Left ventricle myocardium inferior (tissue), 1 donor: ENCODE measurements around the gene BRIP1. TPM values are rescaled to one million over a fixed set of nuclear protein-coding genes. Genes with fewer than 3 reads are reported as not detected.
"Not testable (repeated sequence)": the region's sequence is repeated elsewhere in the genome, so short reads cannot be mapped to it uniquely, and the experiment has no call there.

Experiments used
- DNase-seq: peaks from one replicate; pipeline ENCODE4 v3.0.0-alpha.2; 2020
- H3K27ac ChIP-seq: fragments of 200-600 bp; replicated peaks from 2 replicates; pipeline ENCODE4 v1.8.0; 2021
- H3K27me3 ChIP-seq: fragments of 200-600 bp; 2 replicates; pipeline ENCODE4 v1.8.0; 2021; ENCODE audit warnings: low read depth
- H3K36me3 ChIP-seq: fragments of 200-600 bp; 2 replicates; pipeline ENCODE4 v1.8.0; 2021
- H3K4me1 ChIP-seq: fragments of 200-600 bp; 2 replicates; pipeline ENCODE4 v1.8.0; 2021
- H3K4me3 ChIP-seq: fragments of 200-600 bp; 2 replicates; pipeline ENCODE4 v1.8.0; 2021; ENCODE audit warnings: mild to moderate bottlenecking, moderate library complexity
- H3K9me3 ChIP-seq: fragments of 200-600 bp; replicated peaks from 2 replicates; pipeline ENCODE4 v1.8.0; 2021
- intact Hi-C: fragments of 100-400 bp; cut with micrococcal nuclease; formaldehyde crosslinking; loops from one replicate; pipeline ENCODE4 v1.11.0; 2022
- total RNA-seq: library from RNA; stranded (reverse); fragmentation: NEBNext Ultra II Directional; extraction: Animal tissue kit (Norgen Biotek cat#: 25700); gene quantifications from one replicate; pipeline ENCODE4 v1.2.1, GENCODE V29; 2021
- TF ChIP-seq, protein P1 (sequence below): fragments of 200-600 bp; IDR thresholded peaks from 2 replicates; pipeline ENCODE4 v1.8.0; 2021; ENCODE audit warnings: antibody characterized with exemption, mild to moderate bottlenecking, borderline replicate concordance
- donor health status: DM: no; HTN: yes; CAD: no; lungs with severe emphysema.

BRIP1 gene
- total RNA-seq, 1 donor from 2014 or later: 0.22 TPM

GRCh38 chr17:61733021-61733420 is 130.3 kb downstream of the BRIP1 start:
- no peak overlapping the region for H3K27ac ChIP-seq
- intact Hi-C loops: no loop called here
- H3K4me1 ChIP-seq: no peaks in the 10 kb centered on the region
- no peaks in the 10 kb centered on the region for H3K27me3 ChIP-seq
- no peak overlapping the region for H3K4me3 ChIP-seq
- no peak for DNase-seq
- TF ChIP-seq, protein P1, sequence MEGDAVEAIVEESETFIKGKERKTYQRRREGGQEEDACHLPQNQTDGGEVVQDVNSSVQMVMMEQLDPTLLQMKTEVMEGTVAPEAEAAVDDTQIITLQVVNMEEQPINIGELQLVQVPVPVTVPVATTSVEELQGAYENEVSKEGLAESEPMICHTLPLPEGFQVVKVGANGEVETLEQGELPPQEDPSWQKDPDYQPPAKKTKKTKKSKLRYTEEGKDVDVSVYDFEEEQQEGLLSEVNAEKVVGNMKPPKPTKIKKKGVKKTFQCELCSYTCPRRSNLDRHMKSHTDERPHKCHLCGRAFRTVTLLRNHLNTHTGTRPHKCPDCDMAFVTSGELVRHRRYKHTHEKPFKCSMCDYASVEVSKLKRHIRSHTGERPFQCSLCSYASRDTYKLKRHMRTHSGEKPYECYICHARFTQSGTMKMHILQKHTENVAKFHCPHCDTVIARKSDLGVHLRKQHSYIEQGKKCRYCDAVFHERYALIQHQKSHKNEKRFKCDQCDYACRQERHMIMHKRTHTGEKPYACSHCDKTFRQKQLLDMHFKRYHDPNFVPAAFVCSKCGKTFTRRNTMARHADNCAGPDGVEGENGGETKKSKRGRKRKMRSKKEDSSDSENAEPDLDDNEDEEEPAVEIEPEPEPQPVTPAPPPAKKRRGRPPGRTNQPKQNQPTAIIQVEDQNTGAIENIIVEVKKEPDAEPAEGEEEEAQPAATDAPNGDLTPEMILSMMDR: no peak
- peaks cover 24% of the 10 kb centered on the region for H3K9me3 ChIP-seq
- no peaks in the 10 kb centered on the region for H3K36me3 ChIP-seq

GRCh38 chr17:61732169-61732568 is 131.2 kb downstream of the BRIP1 start:
- Histone ChIP-seq H3K4me3 (no peak overlapping the region), H3K9me3 (peaks cover 16% of the 10 kb centered on the region), H3K27me3 (no peaks in the 10 kb centered on the region), H3K27ac (no peak overlapping the region), H3K36me3 (no peaks in the 10 kb centered on the region), H3K4me1 (no peaks in the 10 kb centered on the region)
- TF ChIP-seq, protein P1: no peak
- DNase-seq: no peak
- intact Hi-C loops: no loop called here

- Histone ChIP-seq H3K27ac (no peak overlapping the region), H3K27me3 (no peaks in the 10 kb centered on the region), H3K4me3 (no peak overlapping the region), H3K9me3 (peaks cover 7% of the 10 kb centered on the region), H3K36me3 (no peaks in the 10 kb centered on the region), H3K4me1 (no peaks in the 10 kb centered on the region)
- intact Hi-C loops: no loop called here
- TF ChIP-seq, protein P1: no peak
- DNase-seq: no peak
These were observed 132.0 kb downstream of the BRIP1 start for GRCh38 chr17:61731330-61731729.

DNA sequence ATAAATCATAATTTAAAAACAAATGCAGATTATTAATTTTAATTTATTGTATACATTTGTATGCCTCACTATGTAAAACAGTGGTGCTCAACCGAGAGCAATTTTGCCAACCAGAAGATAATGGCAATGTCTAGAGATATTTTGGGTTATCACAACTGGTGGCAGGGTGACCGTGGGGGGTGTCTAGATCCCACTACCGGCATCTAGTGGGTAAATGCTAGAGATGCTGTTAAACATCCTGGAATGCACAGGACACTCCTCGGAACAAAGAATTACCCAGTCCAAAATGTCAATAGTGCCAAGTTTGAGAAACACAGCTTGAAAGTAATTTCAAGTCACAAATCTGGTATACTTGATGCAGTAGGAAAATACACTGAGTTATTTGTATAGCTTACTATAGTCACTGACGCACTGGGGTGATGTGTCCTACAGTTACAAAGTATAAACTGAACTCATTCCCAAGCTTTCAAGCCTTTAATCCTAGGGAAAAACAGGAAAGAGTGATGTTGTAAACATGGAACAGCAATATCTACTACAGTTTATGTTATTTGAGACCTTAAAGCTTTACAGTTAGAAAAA is 133.5 kb downstream of the BRIP1 start:
- TF ChIP-seq, protein P1: no peak
- no peaks in the 10 kb centered on the region for H3K27me3 ChIP-seq
- intact Hi-C loops: no loop called here
- no peak overlapping the region for H3K27ac ChIP-seq
- no peaks in the 10 kb centered on the region for H3K36me3 ChIP-seq
- no peak overlapping the region for H3K4me3 ChIP-seq
- no peak for DNase-seq
- H3K4me1 ChIP-seq: no peaks in the 10 kb centered on the region
- no peaks in the 10 kb centered on the region for H3K9me3 ChIP-seq

DNA sequence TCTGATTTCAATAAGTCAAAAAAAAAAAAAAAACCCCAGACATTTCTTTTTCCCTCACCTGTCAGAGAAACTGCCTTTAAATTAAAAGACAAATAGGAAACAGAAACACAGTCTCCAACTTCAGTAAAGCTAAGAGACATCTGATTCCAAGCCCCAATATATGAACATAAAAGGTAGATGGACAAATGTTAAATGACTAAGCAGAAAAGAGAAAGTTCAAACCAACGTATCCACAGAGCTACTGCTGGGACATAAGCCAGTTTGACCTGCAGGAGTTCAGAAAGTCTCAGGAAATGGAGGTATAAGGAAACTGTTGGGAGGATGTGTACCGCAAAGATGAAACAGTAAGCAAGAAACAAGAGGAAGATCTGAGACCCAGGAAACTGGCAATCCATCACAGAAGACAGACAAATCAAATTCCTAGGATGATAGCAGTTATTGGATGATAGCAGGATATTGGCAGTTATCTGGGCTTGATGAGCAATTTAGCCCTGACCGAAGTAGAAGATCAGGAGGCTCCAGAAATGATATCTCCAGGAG is 135.0 kb downstream of the BRIP1 start:
- intact Hi-C loops: no loop called here
- H3K36me3 ChIP-seq: no peaks in the 10 kb centered on the region
- H3K4me1 ChIP-seq: no peaks in the 10 kb centered on the region
- TF ChIP-seq, protein P1: no peak
- no peak for DNase-seq
- no peak overlapping the region for H3K27ac ChIP-seq
- no peaks in the 10 kb centered on the region for H3K27me3 ChIP-seq
- H3K9me3 ChIP-seq: no peaks in the 10 kb centered on the region
- no peak overlapping the region for H3K4me3 ChIP-seq

- H3K36me3 ChIP-seq, H3K27me3 ChIP-seq, H3K4me1 ChIP-seq, H3K9me3 ChIP-seq, DNase-seq, H3K4me3 ChIP-seq, intact Hi-C loops, H3K27ac ChIP-seq: not testable (repeated sequence)
These were observed 135.5 kb downstream of the BRIP1 start for GRCh38 chr17:61727798-61728197.
